ENCODE data around the gene DPYD. TPM values are rescaled to one million over a fixed set of nuclear protein-coding genes. Genes with fewer than 3 reads are reported as not detected.
"Not testable (repeated sequence)": the region's sequence is repeated elsewhere in the genome, so short reads cannot be mapped to it uniquely, and the experiment has no call there.

Gene DPYD
- total RNA-seq, 1 donor from 2014 or later = 30.5 TPM

- no peak for DNase-seq
Observed at GRCh38 chr1:97265630-97266029, 655.2 kb downstream of the DPYD start.

- no peak for DNase-seq
Observed at GRCh38 chr1:97262842-97263241, 658.0 kb downstream of the DPYD start.

GRCh38 chr1:97258597-97258996 lies 662.2 kb downstream of the DPYD start:
- no peak for DNase-seq

GRCh38 chr1:97254731-97255463 lies 665.9 kb downstream of the DPYD start:
- no peak for DNase-seq

- no peak for DNase-seq
Observed at GRCh38 chr1:97252925-97253324, 667.9 kb downstream of the DPYD start.

- DNase-seq = no peak
Observed at GRCh38 chr1:97252076-97252475, 668.8 kb downstream of the DPYD start.

GRCh38 chr1:97247196-97247595 lies 673.6 kb downstream of the DPYD start:
- DNase-seq = no peak

- DNase-seq = peak; percentile 38
Observed at GRCh38 chr1:97245682-97246081, 675.2 kb downstream of the DPYD start.

GRCh38 chr1:97245026-97245425 lies 675.8 kb downstream of the DPYD start:
- DNase-seq = peak; percentile 38

- DNase-seq = peak; percentile 58
Observed at GRCh38 chr1:97243973-97244560, 676.8 kb downstream of the DPYD start.

GRCh38 chr1:97238816-97239215 lies 682.0 kb downstream of the DPYD start:
- DNase-seq = no peak

GRCh38 chr1:97231354-97231753 lies 689.5 kb downstream of the DPYD start:
- DNase-seq = not testable (repeated sequence)

GRCh38 chr1:97212671-97213070 lies 708.2 kb downstream of the DPYD start:
- no peak for DNase-seq

- DNase-seq = no peak
Observed at GRCh38 chr1:97210307-97210706, 710.5 kb downstream of the DPYD start.

- no peak for DNase-seq
Observed at GRCh38 chr1:97209381-97209957, 711.4 kb downstream of the DPYD start.

GRCh38 chr1:97207868-97208267 lies 713.0 kb downstream of the DPYD start:
- DNase-seq = no peak

- no peak for DNase-seq
Observed at GRCh38 chr1:97204468-97204867, 716.4 kb downstream of the DPYD start.

GRCh38 chr1:97202481-97203380 lies 718.1 kb downstream of the DPYD start:
- DNase-seq = no peak

- no peak for DNase-seq
Observed at GRCh38 chr1:97201641-97202040, 719.2 kb downstream of the DPYD start.

GRCh38 chr1:97200595-97200994 lies 720.2 kb downstream of the DPYD start:
- DNase-seq = no peak

- no peak for DNase-seq
Observed at GRCh38 chr1:97196825-97197516, 723.9 kb downstream of the DPYD start.

- peak; percentile 93 for DNase-seq
Observed at GRCh38 chr1:97192872-97193572, 727.8 kb downstream of the DPYD start.
